ENCODE results near the gene BMP6. TPM values are rescaled to one million over a fixed set of nuclear protein-coding genes. Genes with fewer than 3 reads are reported as not detected.

The BMP6 gene
- total and polyA plus RNA-seq, 2 of the 8 experiments (the other 6 are each of a cell fraction or from before 2014, with no cell fraction given) = 2.0 to 2.1 TPM

GRCh38 chr6:7914311-7914710 lies 188.4 kb downstream of the BMP6 start:
- Histone ChIP-seq H3K23me2 (ENCODE audit: low read depth, low read length) (peaks cover 5% of the 10 kb centered on the region; the same call in 1 of the 2 replicates), H2BK15ac (ENCODE audit: low read length) (no peak overlapping the region), H2BK120ac (replicated peaks; ENCODE audit: low read depth, low read length) (no peak overlapping the region), H2AK5ac (ENCODE audit: low read depth, low read length) (no peak overlapping the region), H3K4me2 (ENCODE audit: insufficient read depth in 1 of 2, low read depth in 2 of 2, low read length in 2 of 2) (no peak overlapping the region), H2BK12ac (ENCODE audit: low read depth, low read length) (no peak overlapping the region), H3K4me1 (replicated peaks in 1 of 4; ENCODE audit: control insufficient read depth in 3 of 4, insufficient read depth in 4 of 4, low read length in 3 of 4) (peaks cover 0 to 5% (median 2%) of the 10 kb centered on the region in 4 experiments; a peak in 4 of 7 replicates), H3K27ac (ENCODE audit: low read depth, low read length) (no peak overlapping the region), H4K20me1 (replicated peaks in 1 of 2; ENCODE audit: control insufficient read depth in 1 of 2, insufficient read depth in 2 of 2, low read length in 2 of 2) (no peaks in the 10 kb centered on the region), H3K18ac (ENCODE audit: extremely low read depth, low read length) (no peak overlapping the region), H2AFZ (ENCODE audit: low read length) (no peak overlapping the region), H4K5ac (ENCODE audit: insufficient read length, low read depth, low read length) (no peak overlapping the region), H2BK5ac (ENCODE audit: low read depth, low read length) (no peak overlapping the region), H3K14ac (ENCODE audit: insufficient read length) (no peak overlapping the region), H4K91ac (replicated peaks; ENCODE audit: insufficient read length, low read length) (no peak overlapping the region), H3K27me3 (replicated peaks in 1 of 4; ENCODE audit: control insufficient read depth in 3 of 4, extremely low read depth in 1 of 4, insufficient read depth in 3 of 4, low read length in 3 of 4) (peaks cover 0 to 14% (median 3%) of the 10 kb centered on the region in 4 experiments; a peak in 4 of 7 replicates), H3K4me3 (ENCODE audit: extremely low read depth in 1 of 4, insufficient read depth in 2 of 4, low read depth in 3 of 4, low read length in 4 of 4) (no peak overlapping the region), H3K9me3 (ENCODE audit: insufficient read depth in 2 of 2, low read depth in 1 of 2, low read length in 1 of 2) (no peaks in the 10 kb centered on the region), H3K9ac (replicated peaks in 1 of 4; ENCODE audit: extremely low read depth in 1 of 4, low read depth in 3 of 4, low read length in 3 of 4) (no peak overlapping the region), H2BK20ac (ENCODE audit: low read length) (no peak overlapping the region), H3K36me3 (ENCODE audit: control insufficient read depth in 2 of 4, insufficient read depth in 4 of 4, low read length in 3 of 4) (no peaks in the 10 kb centered on the region), H3K79me1 (ENCODE audit: low read depth, low read length) (peaks cover 3% of the 10 kb centered on the region; the same call in 1 of the 2 replicates), H3K4ac (replicated peaks; ENCODE audit: insufficient read length, low read depth, low read length) (no peak overlapping the region), H3K56ac (replicated peaks; ENCODE audit: insufficient read length, low read depth, low read length) (no peak overlapping the region), H3K23ac (ENCODE audit: insufficient read length) (no peak overlapping the region), H4K8ac (ENCODE audit: extremely low read depth, insufficient read depth, low read length) (no peak overlapping the region), H3K79me2 (ENCODE audit: control insufficient read depth in 1 of 2, insufficient read depth in 2 of 2, low read length in 2 of 2) (peaks cover 2 to 6% of the 10 kb centered on the region in 2 experiments; a peak in 3 of 4 replicates)
- TF ChIP-seq CTBP2 (IDR thresholded peaks at IDR 0.05; ENCODE audit: borderline replicate concordance, insufficient read depth, insufficient read length, low read length) (no peak), KDM1A (IDR thresholded peaks at IDR 0.05; ENCODE audit: borderline replicate concordance, low read length) (no peak), ASH2L (IDR thresholded peaks at IDR 0.05; ENCODE audit: low read length) (no peak), JUND (IDR thresholded peaks at IDR 0.05; ENCODE audit: low read length) (no peak), CHD1 (IDR thresholded peaks at IDR 0.05; ENCODE audit: low read depth, low read length) (no peak), PHF8 (conservative IDR thresholded peaks at IDR 0.05; ENCODE audit: low read depth, low read length) (no peak), TEAD4 (IDR thresholded peaks at IDR 0.05; ENCODE audit: low read depth, low read length) (no peak), TBP (IDR thresholded peaks at IDR 0.05; ENCODE audit: low read depth, low read length) (no peak), EGR1 (IDR thresholded peaks at IDR 0.05; ENCODE audit: borderline replicate concordance, low read depth, low read length) (no peak), GTF2F1 (IDR thresholded peaks at IDR 0.05; ENCODE audit: borderline replicate concordance, low read depth, low read length) (no peak), HDAC6 (IDR thresholded peaks at IDR 0.05; ENCODE audit: low read depth, low read length) (no peak), CBX5 (IDR thresholded peaks at IDR 0.05; ENCODE audit: low read depth, low read length) (no peak), TCF12 (IDR thresholded peaks at IDR 0.05; ENCODE audit: low read depth, low read length) (no peak)
- DNase-seq (ENCODE audit: low read depth in 1 of 2, low spot score in 2 of 2) = no peak
- POLR2A ChIA-PET (ENCODE audit: partially characterized antibody) = interaction anchor here (1.2 kb wide), 1 partner anchor 149 kb away, joined by 3 read pairs; no protein-coding TSS in a partner anchor
- CTCF ChIA-PET (ENCODE audit: partially characterized antibody) = interaction anchor here (1.8 to 3.3 kb wide), 2 partner anchors 12 to 77 kb away, joined by 5 to 14 read pairs; no protein-coding TSS in a partner anchor
- FAIRE-seq = no peak
- 84% methylated on average over 5 of the region's 5 CpGs; no CpG with 5 or more reads in 1 of the 2 experiments for WGBS, 2 experiments (ENCODE audit: extremely low coverage in 1 of 2, insufficient coverage in 1 of 2, insufficient read length in 1 of 2, insufficient replicate concordance in 2 of 2, low coverage in 1 of 2, low lambda C conversion rate in 2 of 2, missing lambda C conversion rate in 1 of 2)

Data from H1 (cell line).